CD4-positive, alpha-beta T cell treated with Interleukin-17A for 4 hours (primary cell): ENCODE data around the gene PCDHGA1.

Source experiments
- DNase-seq: peaks from one replicate; pipeline ENCODE4 v3.0.0-alpha.2; 2020; ENCODE audit warnings: mixed read lengths

Gene PCDHGA1

DNA sequence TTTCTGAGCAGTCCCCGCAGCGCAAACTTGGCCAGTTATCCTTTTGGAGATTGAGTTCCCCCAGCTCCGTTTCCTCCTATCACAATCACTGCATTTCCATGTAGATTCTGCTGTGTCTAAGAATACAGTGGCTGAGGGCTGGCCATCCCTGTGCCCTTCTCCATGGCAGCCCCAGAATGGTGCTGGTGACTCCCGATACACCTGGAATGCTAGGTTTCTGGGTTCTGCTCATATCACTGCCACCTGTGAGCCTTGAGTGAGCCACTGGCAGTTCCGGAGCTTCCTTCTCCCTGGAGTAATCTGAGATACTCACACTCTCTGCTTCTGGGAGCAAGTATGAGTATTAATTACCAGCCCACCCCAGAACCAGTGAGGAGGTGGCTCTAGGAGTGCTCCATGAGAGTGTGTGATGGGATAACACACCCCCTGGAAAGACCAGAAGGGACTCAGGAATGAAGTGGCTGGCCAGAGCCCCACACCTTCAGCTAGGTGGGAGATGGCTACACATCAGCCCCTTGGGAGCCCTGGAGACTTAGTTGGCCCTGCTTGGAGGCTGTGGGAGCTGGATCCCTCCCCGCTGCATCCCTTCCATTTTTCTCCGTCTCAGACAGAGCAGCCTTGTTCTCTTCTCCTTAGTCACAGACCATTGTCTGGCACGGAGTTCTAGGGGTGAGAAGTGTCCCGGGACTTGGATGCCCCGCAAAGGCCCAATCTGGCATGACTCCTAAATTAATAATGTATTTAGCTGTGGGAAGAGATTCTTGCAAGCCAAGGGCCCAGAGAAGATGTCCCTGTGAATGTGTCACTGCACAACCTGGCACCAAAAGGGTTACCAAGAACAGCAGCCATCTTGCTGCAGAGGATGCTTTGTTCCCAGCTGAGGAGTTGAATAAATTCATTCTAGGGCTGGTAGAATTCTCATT, 163.4 kb downstream of the PCDHGA1 start:
- DNase-seq, result no peak

DNA sequence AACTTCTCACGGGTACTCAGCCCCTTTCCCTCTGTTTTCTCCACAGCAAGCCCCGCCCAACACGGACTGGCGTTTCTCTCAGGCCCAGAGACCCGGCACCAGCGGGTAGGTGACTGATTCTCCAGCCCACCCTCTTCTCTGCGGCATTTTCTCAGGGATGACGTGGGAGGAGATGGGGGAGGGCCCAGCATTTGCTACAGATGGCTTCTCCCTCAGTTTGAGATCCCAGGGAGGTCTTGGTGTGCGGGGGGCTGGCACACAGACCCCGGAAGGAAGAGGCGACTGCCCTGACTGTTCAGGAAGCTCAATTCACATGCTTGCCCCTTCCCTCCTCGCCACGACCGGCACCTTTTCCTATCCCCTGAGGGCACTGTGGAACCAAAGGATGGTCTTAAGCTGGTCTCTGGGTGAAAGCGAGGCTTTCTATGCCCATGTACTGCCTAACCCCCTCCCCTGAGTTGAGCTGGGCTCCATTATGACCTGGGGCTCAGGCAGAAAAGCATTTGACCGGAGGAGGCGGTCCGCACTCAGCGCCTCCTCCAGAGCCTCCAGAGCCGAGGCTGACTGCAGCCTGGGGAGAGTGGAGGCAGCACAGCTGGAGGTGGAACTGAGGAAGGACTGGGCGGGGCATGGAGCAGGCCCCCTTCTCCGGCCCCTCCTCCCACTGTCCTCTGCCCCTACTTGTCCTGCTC, 164.6 kb downstream of the PCDHGA1 start:
- no peak for DNase-seq

- DNase-seq, result no peak
Observed at GRCh38 chr5:141495453-141495811, 165.1 kb downstream of the PCDHGA1 start.

DNA sequence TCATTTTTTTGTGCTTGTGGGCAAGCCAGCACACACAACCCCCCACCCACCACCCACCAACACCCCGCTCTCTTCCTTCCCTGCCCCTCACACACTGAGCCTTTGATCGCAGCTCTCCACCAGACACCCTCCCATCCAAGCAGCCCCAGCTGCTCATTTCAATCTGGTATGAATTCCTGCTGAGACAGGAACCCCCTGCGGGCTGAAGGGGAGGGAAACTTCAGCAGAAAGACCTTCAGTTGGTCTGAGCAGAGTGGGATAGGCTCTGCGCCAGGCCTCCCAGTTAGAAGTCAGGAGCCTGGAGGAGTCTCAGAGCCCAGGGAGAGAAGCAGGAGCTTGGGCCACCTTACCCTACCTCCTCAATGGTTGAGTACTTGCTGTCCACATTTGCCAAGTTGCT, 165.7 kb downstream of the PCDHGA1 start:
- no peak for DNase-seq

DNA sequence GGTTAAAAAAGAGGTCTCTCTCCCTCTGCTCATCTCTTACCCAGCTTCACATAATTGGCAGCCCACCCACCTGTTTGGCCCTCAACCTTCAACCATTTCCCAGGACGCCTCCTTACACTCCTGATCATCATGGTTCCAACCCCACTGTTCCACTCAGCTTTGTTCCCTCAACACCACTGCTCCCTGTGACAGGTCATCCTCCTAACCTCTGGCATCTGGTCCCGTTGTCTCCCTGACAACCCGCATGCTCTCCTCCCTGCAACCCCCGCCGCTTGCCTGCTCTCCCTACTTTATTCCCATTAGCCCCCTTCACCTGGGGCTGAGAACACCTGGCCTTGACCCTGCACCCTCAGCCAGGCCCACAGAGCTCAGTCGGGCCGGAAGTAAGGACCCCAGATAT, 171.4 kb downstream of the PCDHGA1 start:
- DNase-seq, result no peak

- no peak for DNase-seq
Observed at GRCh38 chr5:141503681-141504080, 173.4 kb downstream of the PCDHGA1 start.

- DNase-seq, result no peak
Observed at GRCh38 chr5:141504216-141504615, 173.9 kb downstream of the PCDHGA1 start.

DNA sequence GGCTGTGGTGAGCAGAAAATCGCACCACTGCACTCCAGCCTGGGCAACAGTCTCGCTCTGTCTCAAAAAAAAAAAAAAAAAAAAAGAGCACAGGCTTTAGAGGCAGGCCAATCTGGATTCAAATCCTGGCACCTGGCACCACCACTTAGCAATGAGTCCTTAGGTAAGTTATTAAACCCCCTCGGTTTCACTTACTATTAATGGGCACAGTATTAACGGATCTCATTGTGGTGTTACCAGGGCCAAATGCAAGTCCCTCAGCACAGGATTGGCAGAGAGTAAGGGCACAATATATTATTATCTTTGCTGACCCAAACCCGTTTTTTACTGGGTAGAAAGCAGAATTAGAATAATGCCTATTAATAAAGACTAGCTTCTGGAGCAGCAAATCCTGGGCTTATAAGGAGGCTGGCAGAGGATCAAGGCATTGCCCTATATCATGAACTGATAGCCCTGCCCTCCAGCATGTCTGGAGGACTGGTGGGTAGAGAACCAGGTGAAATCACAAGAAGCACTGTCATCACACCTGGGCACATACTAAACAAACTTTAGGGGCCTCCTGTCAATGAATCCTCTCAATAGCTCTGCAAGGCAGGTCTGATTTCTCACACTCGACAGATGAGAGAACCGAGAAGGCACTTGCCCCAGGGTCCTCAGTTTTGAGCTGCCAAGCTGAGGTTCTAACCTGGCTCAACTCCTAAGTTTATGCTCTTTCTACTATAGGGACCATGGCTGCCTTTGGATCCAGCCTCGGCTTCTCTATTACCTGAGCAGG, 176.3 kb downstream of the PCDHGA1 start:
- no peak for DNase-seq

DNA sequence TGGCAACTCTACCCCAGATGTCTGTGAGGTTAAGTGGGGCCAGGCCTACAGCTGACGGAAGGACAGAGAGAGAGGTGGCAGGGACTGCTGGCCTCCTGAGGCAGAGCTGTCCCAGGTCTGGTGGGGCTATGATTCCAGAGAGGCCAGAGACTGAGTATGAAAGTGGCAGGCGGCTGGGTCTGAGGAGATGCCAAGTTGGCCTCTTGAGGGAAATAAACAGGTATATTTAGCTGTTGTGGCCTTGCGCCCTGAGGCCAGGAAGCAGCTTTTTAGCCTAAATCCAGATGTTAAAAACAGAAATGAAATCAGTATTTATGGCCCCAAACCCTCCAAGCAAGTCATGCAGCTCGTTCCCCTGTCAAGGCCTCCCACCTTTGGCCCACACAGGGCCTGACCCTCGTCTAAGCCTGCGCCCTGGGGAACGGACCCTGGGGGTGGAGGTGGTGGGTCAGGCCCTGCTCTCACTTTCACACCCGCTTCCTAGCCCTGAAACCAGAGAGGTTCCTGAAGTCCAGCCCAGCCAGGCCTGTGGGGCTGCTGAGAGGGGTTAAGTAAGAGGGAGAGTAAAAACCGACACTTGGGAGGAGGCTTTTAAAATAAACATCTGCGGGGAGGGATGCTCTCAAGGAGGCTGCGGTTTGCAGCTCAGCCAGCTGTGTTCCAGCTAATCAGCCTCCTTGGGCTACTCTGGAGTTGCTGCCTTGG, 177.2 kb downstream of the PCDHGA1 start:
- no peak for DNase-seq

DNA sequence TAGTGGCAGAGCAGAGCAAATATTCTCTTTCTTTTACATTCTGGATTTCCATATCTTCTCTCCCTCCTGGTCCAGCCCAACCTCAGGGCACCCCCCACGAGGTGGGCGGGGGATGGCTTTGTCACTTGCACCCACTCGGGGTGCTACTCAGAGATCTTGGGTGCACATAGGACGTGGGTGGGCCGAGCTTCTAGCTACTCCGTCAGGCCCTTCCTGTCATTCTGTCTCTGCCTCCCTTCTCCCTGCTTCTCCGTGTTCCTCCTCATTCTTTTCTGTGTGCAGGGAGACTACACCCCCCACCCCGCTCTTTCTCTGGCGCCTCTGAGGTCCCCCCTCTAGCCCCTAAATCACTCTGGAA, 178.1 kb downstream of the PCDHGA1 start:
- no peak for DNase-seq

DNA sequence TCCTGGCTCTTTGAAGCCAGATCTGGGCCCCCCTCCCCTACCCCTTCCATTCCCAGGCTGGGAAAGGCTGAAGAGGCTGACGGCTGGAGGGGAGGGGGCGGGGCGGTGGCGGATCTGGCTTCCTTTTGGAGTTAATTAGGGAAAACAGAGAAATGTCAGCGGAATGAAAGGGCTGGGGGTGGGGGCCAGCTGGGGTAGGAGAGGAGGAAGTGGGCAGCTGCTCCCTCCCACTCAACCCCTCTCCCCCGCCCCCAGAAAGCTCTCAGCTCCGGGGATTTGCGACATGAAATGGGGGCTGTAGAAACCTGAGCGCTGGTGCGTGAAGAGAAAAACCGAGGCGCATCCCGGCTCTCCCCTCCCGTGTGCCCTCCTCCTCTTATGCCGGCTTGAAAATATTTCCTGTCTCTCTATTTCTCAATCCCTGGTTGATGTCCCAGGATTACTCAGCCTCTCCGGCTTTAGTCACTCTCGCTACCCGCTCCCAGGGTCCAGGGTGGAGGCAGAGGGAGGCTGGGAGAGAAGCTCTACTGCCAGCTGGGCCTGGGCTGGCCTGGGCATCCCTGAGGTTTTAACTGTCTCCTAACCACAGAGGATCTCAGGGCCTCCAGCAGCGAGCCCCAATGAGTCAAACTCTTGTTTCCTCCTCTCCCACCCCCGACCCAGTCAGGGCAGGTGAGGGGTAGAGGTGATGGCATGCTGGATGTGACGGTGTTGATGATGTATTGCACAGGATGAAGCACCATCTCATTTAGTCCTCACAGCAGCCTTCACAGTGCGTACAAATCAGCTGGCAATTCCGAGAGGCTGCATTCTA, 178.7 kb downstream of the PCDHGA1 start:
- DNase-seq, result no peak

DNA sequence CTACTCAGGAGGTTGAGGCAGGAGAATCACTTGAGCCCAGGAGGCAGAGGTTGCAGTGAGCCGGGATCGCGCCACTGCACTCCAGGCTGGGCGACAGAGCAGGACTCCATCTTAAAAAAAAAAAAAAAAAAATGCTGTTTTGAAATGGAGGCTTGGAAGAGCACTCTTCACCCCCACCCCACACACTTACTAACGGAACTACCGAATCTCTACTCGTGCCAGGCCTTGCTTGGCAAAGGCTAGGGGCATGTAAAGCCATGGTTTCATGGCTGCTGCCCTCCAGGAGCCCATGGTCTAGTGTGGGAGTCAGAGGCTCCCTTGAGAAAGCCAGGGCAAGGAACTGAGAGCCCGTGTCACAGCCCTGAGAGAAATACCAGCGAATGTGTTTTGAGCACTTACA, 179.8 kb downstream of the PCDHGA1 start:
- no peak for DNase-seq

DNA sequence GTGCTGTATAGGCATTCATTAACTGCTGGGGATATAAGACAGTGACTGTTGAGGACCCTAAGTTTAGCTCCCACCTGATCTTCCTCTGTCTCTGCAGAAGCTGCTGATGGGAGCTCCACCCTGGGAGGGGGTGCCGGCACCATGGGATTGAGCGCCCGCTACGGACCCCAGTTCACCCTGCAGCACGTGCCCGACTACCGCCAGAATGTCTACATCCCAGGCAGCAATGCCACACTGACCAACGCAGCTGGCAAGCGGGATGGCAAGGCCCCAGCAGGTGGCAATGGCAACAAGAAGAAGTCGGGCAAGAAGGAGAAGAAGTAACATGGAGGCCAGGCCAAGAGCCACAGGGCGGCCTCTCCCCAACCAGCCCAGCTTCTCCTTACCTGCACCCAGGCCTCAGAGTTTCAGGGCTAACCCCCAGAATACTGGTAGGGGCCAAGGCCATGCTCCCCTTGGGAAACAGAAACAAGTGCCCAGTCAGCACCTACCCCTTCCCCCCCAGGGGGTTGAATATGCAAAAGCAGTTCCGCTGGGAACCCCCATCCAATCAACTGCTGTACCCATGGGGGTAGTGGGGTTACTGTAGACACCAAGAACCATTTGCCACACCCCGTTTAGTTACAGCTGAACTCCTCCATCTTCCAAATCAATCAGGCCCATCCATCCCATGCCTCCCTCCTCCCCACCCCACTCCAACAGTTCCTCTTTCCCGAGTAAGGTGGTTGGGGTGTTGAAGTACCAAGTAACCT, 180.7 kb downstream of the PCDHGA1 start:
- DNase-seq, result no peak

DNA sequence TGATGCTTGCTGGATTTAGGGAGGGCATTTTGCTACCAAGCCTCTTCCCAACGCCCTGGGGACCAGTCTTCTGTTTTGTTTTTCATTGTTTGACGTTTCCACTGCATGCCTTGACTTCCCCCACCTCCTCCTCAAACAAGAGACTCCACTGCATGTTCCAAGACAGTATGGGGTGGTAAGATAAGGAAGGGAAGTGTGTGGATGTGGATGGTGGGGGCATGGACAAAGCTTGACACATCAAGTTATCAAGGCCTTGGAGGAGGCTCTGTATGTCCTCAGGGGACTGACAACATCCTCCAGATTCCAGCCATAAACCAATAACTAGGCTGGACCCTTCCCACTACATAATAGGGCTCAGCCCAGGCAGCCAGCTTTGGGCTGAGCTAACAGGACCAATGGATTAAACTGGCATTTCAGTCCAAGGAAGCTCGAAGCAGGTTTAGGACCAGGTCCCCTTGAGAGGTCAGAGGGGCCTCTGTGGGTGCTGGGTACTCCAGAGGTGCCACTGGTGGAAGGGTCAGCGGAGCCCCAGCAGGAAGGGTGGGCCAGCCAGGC, 181.5 kb downstream of the PCDHGA1 start:
- no peak for DNase-seq

- DNase-seq, result peak; percentile 92
Observed at GRCh38 chr5:141512390-141512910, 182.1 kb downstream of the PCDHGA1 start.

DNA sequence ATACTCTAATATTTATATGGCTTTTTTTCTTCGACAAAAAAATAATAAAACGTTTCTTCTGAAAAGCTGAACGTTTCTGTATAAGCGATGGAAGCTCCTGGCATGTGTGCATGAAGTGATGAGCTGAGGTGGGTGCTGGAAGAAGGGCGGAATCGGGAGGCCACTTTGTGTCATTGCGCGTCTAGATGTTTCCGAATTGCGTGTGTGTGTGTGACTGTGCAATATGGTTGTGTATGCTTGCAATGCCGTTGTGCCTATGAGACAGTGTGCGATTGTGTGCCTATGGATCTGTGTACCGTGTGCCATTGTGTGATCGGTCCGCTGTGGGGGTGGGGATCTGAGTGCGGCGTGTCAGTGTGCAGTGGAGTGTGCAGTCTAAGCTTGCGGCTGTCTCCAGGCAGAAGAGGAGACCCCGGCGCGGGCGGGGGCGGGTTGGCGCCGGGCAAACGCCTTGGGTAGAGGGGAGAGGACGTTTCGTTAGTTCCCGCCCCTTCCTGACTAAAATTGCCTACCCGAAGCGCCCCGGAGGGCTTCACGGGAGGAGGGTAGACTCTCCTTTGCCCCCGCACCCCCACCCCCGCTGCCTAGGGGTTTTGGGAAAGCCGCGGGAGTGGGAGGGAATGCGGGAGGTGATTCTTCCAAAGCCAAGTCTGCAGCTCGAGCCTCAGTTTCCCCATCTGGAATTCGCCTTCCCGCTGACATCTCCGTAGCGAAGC, 182.8 kb downstream of the PCDHGA1 start:
- DNase-seq, result peak; percentile 57

DNA sequence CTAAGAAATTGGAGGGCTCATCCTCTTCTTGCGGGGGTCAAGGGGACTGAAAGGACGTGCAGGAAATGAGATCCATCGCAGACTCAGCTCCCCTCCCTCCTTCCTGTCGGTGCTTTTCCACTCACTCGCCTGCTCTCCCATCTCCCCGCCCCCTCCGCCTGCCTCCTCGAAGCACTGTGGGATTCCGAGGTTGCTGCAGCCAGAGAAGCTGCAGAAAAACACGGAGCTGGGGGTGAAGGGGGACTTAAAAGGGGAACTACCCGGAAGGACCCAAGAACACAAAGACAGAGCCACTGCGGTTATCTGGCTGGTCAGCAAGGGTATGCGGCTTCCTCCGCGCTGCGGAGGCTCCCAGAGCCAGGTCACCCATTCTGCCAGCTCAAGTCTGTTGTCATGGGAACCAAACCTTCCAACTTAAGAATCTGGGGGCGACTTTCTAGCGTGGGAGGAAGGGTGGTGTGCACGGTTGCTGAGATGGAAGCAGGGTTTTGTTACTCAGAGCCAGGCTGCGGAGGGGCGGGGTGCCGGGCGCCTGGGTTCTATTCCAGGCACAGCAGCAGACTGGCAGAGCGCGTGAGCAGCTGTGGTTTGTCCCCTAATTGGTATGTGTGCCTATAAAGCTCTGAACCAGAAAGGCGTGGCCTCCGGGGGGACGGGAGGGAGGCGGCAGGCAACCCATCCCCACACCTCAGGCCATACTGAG, 183.5 kb downstream of the PCDHGA1 start:
- peak; percentile 62 for DNase-seq

- DNase-seq, result no peak
Observed at GRCh38 chr5:141514330-141515133, 184.2 kb downstream of the PCDHGA1 start.
